ENCODE data around the gene PGF.

PGF gene

GRCh38 chr14:74891870-74892269, 63.5 kb downstream of the PGF start:
- DNase-seq: no peak
